IMR-90 (cell line): Measurements from ENCODE around the gene UBN1. TPM values are rescaled to one million over a fixed set of nuclear protein-coding genes. Genes with fewer than 3 reads are reported as not detected.

Experiments
- ATAC-seq: fragments of 200-7000 bp; cut with Tn5 transposase; 2 replicates; pipeline ENCODE4 v1.9.1; 2020; ENCODE audit warnings: low read depth, mild to moderate bottlenecking, moderate library complexity
- BruUV-seq: library from RNA; stranded (reverse); fragments of 400-500 nt; replicated peaks from 2 replicates; lab custom pipeline; 2021; lab: Mats Ljungman, UMichigan
- CTCF ChIA-PET: fragments of 300-600 bp; formaldehyde crosslinking; extraction: SDS; loops from one replicate; lab custom pipeline; 2021; ENCODE audit warnings: antibody characterized with exemption; lab: Yijun Ruan, JAX
- POLR2A ChIA-PET: fragments of 300-600 bp; sonication (Branson Sonifier 250); formaldehyde crosslinking; loops from one replicate; lab custom pipeline; 2022; ENCODE audit warnings: antibody characterized with exemption; ENCODE audit not compliant: unreplicated experiment; lab: Charles Lee
- DNase-seq: peaks from one replicate; pipeline ENCODE4 v3.0.0; 2013
- H2AFZ ChIP-seq: replicated peaks from 2 replicates; pipeline ENCODE3; 2013; ENCODE audit warnings: low read length, mild to moderate bottlenecking; ENCODE audit not compliant: poor library complexity
- H2AK5ac ChIP-seq: 2 replicates; pipeline ENCODE4 v1.6.1; 2013; ENCODE audit warnings: low read depth, low read length, inconsistent platforms
- H2AK9ac ChIP-seq: replicated peaks from 2 replicates; pipeline ENCODE3; 2013; ENCODE audit warnings: mild to moderate bottlenecking, low read depth, low read length, moderate library complexity; ENCODE audit not compliant: poor library complexity
- H2BK120ac ChIP-seq: 2 replicates; pipeline ENCODE4 v1.6.1; 2013; ENCODE audit warnings: low read depth, low read length, inconsistent platforms
- H2BK15ac ChIP-seq: 3 replicates; pipeline ENCODE4 v1.6.1; 2013; ENCODE audit warnings: low read depth, low read length, inconsistent platforms
- H2BK20ac ChIP-seq: 2 replicates; pipeline ENCODE4 v1.6.1; 2013; ENCODE audit warnings: low read depth, mild to moderate bottlenecking, inconsistent platforms, low read length, moderate library complexity
- H2BK5ac ChIP-seq: 2 replicates; pipeline ENCODE4 v1.6.1; 2013; ENCODE audit warnings: mild to moderate bottlenecking, low read depth, low read length, inconsistent platforms; ENCODE audit not compliant: poor library complexity, severe bottlenecking
- H3K14ac ChIP-seq: replicated peaks from 2 replicates; pipeline ENCODE4 v1.6.1; 2013; ENCODE audit warnings: low read depth, low read length, inconsistent platforms
- H3K18ac ChIP-seq: 2 replicates; pipeline ENCODE4 v1.6.1; 2013; ENCODE audit warnings: low read depth, low read length, control low read depth
- H3K23ac ChIP-seq: 2 replicates; pipeline ENCODE4 v1.6.1; 2013; ENCODE audit warnings: low read depth, low read length, inconsistent platforms
- H3K27ac ChIP-seq: 2 replicates; pipeline ENCODE4 v1.5.1; 2013; ENCODE audit warnings: mild to moderate bottlenecking, control low read depth, low read length; ENCODE audit not compliant: insufficient read depth
- H3K27me3 ChIP-seq: 2 replicates; pipeline ENCODE4 v1.6.1; 2013; ENCODE audit warnings: low read length; ENCODE audit not compliant: control insufficient read depth, insufficient read depth
- H3K36me3 ChIP-seq: 2 replicates; pipeline ENCODE4 v1.6.1; 2013; ENCODE audit warnings: low read length, mixed read lengths; ENCODE audit not compliant: control insufficient read depth, insufficient read depth
- H3K4ac ChIP-seq: 2 replicates; pipeline ENCODE4 v1.6.1; 2013; ENCODE audit warnings: low read depth, low read length, inconsistent platforms
- H3K4me1 ChIP-seq: 2 replicates; pipeline ENCODE4 v1.6.1; 2013; ENCODE audit warnings: low read length, mixed read lengths; ENCODE audit not compliant: control insufficient read depth, insufficient read depth
- H3K4me2 ChIP-seq: 2 replicates; pipeline ENCODE4 v1.6.1; 2013; ENCODE audit warnings: low read depth, mild to moderate bottlenecking, control low read depth, low read length, moderate library complexity
- H3K4me3 ChIP-seq: 2 replicates; pipeline ENCODE4 v1.5.1; 2013; ENCODE audit warnings: low read depth, mild to moderate bottlenecking, control low read depth, low read length, moderate library complexity; ENCODE audit not compliant: insufficient read depth
- H3K56ac ChIP-seq: 2 replicates; pipeline ENCODE4 v1.6.1; 2013; ENCODE audit warnings: low read length, inconsistent platforms; ENCODE audit not compliant: insufficient read depth; ENCODE audit errors: extremely low read depth
- H3K79me1 ChIP-seq, 2 experiments: 2 replicates each; pipeline ENCODE4 v1.6.1; 2013; ENCODE audit warnings: low read length in 2 of 2, inconsistent platforms in 1 of 2, low read depth in 1 of 2
- H3K9ac ChIP-seq: 2 replicates; pipeline ENCODE4 v1.6.1; 2013; ENCODE audit warnings: low read depth, low read length, control low read depth
- H3K9me1 ChIP-seq: 2 replicates; pipeline ENCODE4 v1.6.1; 2013; ENCODE audit warnings: low read length, inconsistent platforms; ENCODE audit not compliant: insufficient read depth
- H3K9me3 ChIP-seq: 2 replicates; pipeline ENCODE4 v1.6.1; 2013; ENCODE audit warnings: low read length; ENCODE audit not compliant: control insufficient read depth, insufficient read depth
- H4K20me1 ChIP-seq: 2 replicates; pipeline ENCODE4 v1.6.1; 2013; ENCODE audit warnings: low read length, inconsistent platforms; ENCODE audit not compliant: insufficient read depth
- H4K5ac ChIP-seq: 2 replicates; pipeline ENCODE4 v1.6.1; 2013; ENCODE audit warnings: mild to moderate bottlenecking, low read depth, low read length, control low read depth
- H4K8ac ChIP-seq, 2 experiments: 2 replicates each; pipeline ENCODE4 v1.6.1; 2013; ENCODE audit warnings: low read depth in 2 of 2, low read length in 2 of 2, control low read depth in 1 of 2, inconsistent platforms in 1 of 2
- H4K91ac ChIP-seq: 2 replicates; pipeline ENCODE4 v1.6.1; 2013; ENCODE audit warnings: low read depth, low read length, inconsistent platforms; ENCODE audit not compliant: insufficient read depth
- ELK1 ChIP-seq: fragments of 150-350 bp; IDR thresholded peaks from 2 replicates; pipeline ENCODE4 v1.6.1; 2016; ENCODE audit warnings: low read depth, mild to moderate bottlenecking, low read length, moderate library complexity, borderline replicate concordance
- FOS ChIP-seq: fragments of 150-350 bp; IDR thresholded peaks from 2 replicates; pipeline ENCODE4 v1.6.1; 2016; ENCODE audit warnings: low read depth, low read length
- MAZ ChIP-seq: IDR thresholded peaks from 2 replicates; pipeline ENCODE4 v1.6.1; 2012; ENCODE audit warnings: low read depth, mild to moderate bottlenecking, low read length, improper control_type of control experiment, moderate library complexity, borderline replicate concordance
- MXI1 ChIP-seq: IDR thresholded peaks from 2 replicates; pipeline ENCODE4 v1.6.1; 2012; ENCODE audit warnings: low read depth, mild to moderate bottlenecking, low read length, moderate library complexity, borderline replicate concordance
- SMC3 ChIP-seq: fragments of 150-350 bp; IDR thresholded peaks from 2 replicates; pipeline ENCODE4 v1.6.1; 2016; ENCODE audit warnings: low read depth, mild to moderate bottlenecking, antibody characterized with exemption, low read length, moderate library complexity
- WGBS, 2 experiments: methylation state at CpG; one replicate each; pipeline versions ENCODE4 v1.1.5 to v1.1.7; 2013; ENCODE audit warnings: missing lambda C conversion rate in 2 of 2; ENCODE audit not compliant: insufficient read length in 1 of 2; ENCODE audit errors: extremely low coverage in 2 of 2; 5-methylcytosine and 5-hydroxymethylcytosine counted together
- dilution Hi-C: fragments of 300-500 bp; cut with HindIII; formaldehyde crosslinking; loops from one replicate; pipeline ENCODE4 v1.14.3; 2018; ENCODE audit warnings: low sequenced_read_pairs; ENCODE audit not compliant: unreplicated experiment
- in situ Hi-C: fragments of 300-500 bp; cut with MboI; formaldehyde crosslinking; loops from 3 replicates; pipeline ENCODE4 v1.14.3; 2019; ENCODE audit warnings: low sequenced_read_pairs, inconsistent platforms, mixed read lengths
- intact Hi-C: fragments of 100-400 bp; cut with micrococcal nuclease; formaldehyde crosslinking; loops from 2 replicates; pipeline ENCODE4 v1.10.0; 2022
- polyA plus RNA-seq, 3 experiments: library from polyadenylated mRNA; depleted of rRNA; stranded (reverse); fragments of >200 nt; gene quantifications; 2 replicates each; pipeline ENCODE4 v1.2.3, GENCODE V29; 2012; ENCODE audit warnings: low replicate concordance in 1 of 3
- total RNA-seq: library from RNA; depleted of rRNA; stranded (reverse); fragments of >200 nt; gene quantifications from 2 replicates; pipeline ENCODE4 v1.2.3, GENCODE V29; 2012

Gene UBN1
- total and polyA plus RNA-seq, 2 of the 4 experiments (the other 2 are of a cell fraction): 5.7 to 16.3 TPM

DNA sequence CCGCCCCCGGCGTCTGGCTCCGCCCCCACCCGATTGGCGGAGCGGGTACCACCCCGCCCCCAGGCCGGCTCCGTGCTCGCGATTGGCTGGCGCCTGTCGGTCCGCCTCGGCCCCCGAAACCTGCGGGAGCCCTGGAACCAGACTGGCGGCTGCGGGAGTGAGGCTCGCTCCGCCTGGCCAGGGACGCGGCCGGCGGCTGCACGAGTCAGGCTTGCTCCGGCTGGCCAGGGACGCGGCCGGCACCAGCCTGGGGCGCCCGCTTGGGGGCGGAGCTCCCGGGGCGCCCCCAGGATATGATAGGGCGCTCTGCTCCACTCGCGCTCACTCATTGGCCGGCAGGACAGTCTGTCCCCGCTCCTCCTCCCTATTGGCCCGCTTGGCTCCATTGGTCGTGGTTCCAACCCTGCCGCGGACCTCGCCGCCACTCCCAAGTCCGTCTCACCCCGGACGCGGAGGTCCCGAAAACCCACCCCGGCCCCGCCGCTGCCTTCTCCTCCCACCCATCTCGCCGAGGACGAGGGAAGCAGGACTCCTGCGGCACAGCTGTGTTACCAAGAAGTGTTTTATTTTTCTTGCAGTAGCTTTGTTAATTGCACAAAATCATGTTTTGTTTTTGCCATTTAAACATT is 44.5 kb upstream of the UBN1 start:
- Histone ChIP-seq H4K20me1 (no peaks in the 10 kb centered on the region; the same call in 1 of the 2 replicates), H3K79me1 (peaks cover 0 to 7% of the 10 kb centered on the region in 2 experiments; a peak in 2 of 4 replicates), H3K27ac (peak overlapping the region; percentile 59), H2AK5ac (no peak overlapping the region), H3K27me3 (no peaks in the 10 kb centered on the region), H4K91ac (no peak overlapping the region; the same call in 1 of the 2 replicates), H3K4me2 (peak overlapping the region; percentile 86), H3K23ac (no peak overlapping the region), H3K14ac (no peak overlapping the region; the same call in 1 of the 2 replicates), H2AFZ (peak overlapping the region; percentile 97), H2BK120ac (peak overlapping the region; percentile 62; the same call in 1 of the 2 replicates), H3K4me1 (peaks cover 5% of the 10 kb centered on the region; the same call in 1 of the 2 replicates), H3K9me1 (no peaks in the 10 kb centered on the region), H4K5ac (0 out of 2 replicates have a peak overlapping the region, but pooled peaks have one; percentile 31), H3K56ac (no peak overlapping the region), H3K4ac (peak overlapping the region; percentile 90), H2AK9ac (peak overlapping the region; percentile 69), H3K36me3 (peaks cover 27% of the 10 kb centered on the region), H3K4me3 (peak overlapping the region; percentile 94), H4K8ac (peak overlapping the region in 1 of 2 experiments; percentile 84; a peak in 1 of 4 replicates), H2BK20ac (no peak overlapping the region), H3K9me3 (no peaks in the 10 kb centered on the region), H3K18ac (no peak overlapping the region), H2BK5ac (peak overlapping the region; percentile 81), H3K9ac (peak overlapping the region; percentile 53; the same call in 1 of the 2 replicates), H2BK15ac (no peak overlapping the region)
- ATAC-seq (peak; percentile 97), DNase-seq (peak; percentile 88)
- dilution Hi-C loops: no loop called here
- WGBS, 2 experiments: 0% methylated on average over 7 of the region's 59 CpGs; no CpG with 5 or more reads in 1 of the 2 experiments
- CTCF ChIA-PET: no interaction called here
- TF ChIP-seq MAZ: peak; percentile 27; the same call in 1 of the 2 replicates
- TF ChIP-seq MXI1: 0 out of 2 replicates have a peak, but pooled peaks have one; percentile 7
- no peak for TF ChIP-seq SMC3
- TF ChIP-seq ELK1: no peak
- peak; percentile 50; the same call in 1 of the 2 replicates for TF ChIP-seq FOS
- BruUV-seq: no TSS peak
- POLR2A ChIA-PET: interaction anchor here (0.5 to 0.7 kb wide), 6 partner anchors 31 to 204 kb away, joined by 3 to 12 read pairs (median 4); no protein-coding TSS in a partner anchor
- in situ Hi-C loops: no loop called here
- intact Hi-C loops: loop anchor here (2.0 to 5.0 kb wide), 2 partner anchors 35 to 154 kb away; partner anchors contain the start of gene ZNF500
